IPS-NIHi7 (cell line): ENCODE results near the gene MAIP1.
"Not testable (repeated sequence)": the region's sequence is repeated elsewhere in the genome, so short reads cannot be mapped to it uniquely, and the experiment has no call there.

Source experiments
- DNase-seq: peaks from one replicate; pipeline ENCODE4 v3.0.0; 2012; ENCODE audit warnings: mixed read lengths; ENCODE audit errors: extremely low spot score

The MAIP1 gene

DNA sequence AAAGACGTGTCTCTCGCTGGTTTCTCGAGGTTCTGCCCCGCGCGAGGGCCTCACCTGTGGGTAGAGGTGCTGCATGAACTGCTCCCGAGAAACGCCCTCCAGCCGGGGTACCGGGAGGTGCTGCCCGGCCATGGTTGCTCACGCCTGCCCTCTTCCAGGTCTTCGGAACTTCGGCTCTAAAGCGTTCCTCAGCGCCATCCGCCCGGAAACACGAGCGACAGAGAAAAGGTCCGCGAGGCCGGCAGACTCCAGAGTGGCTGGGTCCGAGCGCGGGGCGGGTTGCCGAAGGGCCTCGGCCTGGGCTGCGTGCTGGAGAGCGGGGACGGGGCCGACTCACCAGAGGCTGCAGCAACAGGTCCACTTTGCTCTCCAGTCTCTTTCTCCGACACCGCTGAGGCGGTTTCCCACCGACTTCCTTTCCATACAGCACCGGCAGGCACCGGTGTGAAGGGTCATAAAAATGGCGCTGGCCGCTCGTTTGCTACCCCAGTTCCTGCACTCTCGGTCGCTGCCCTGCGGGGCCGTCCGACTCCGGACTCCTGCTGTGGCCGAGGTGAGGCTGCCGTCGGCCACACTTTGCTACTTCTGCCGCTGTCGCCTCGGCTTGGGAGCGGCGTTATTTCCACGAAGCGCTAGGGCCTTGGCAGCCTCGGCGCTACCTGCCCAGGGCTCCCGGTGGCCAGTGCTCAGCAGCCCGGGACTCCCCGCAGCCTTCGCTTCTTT lies at the start of gene MAIP1, which contains the start of gene TYW5:
Gene MAIP1, plus strand, starts transcription at position 244 of the 723 bp plus-strand sequence. Its CDS starts 217 bp downstream, at position 461.
Gene TYW5, minus strand, starts transcription at position 153 of the 723 bp plus-strand sequence. Its CDS starts 21 bp downstream, at position 132.
- DNase-seq: peak; percentile 90

- no peak for DNase-seq
These were observed 48.2 kb upstream of the MAIP1 start for GRCh38 chr2:199907008-199907714.

GRCh38 chr2:199910338-199911051 lies 44.9 kb upstream of the MAIP1 start:
- DNase-seq: no peak

DNA sequence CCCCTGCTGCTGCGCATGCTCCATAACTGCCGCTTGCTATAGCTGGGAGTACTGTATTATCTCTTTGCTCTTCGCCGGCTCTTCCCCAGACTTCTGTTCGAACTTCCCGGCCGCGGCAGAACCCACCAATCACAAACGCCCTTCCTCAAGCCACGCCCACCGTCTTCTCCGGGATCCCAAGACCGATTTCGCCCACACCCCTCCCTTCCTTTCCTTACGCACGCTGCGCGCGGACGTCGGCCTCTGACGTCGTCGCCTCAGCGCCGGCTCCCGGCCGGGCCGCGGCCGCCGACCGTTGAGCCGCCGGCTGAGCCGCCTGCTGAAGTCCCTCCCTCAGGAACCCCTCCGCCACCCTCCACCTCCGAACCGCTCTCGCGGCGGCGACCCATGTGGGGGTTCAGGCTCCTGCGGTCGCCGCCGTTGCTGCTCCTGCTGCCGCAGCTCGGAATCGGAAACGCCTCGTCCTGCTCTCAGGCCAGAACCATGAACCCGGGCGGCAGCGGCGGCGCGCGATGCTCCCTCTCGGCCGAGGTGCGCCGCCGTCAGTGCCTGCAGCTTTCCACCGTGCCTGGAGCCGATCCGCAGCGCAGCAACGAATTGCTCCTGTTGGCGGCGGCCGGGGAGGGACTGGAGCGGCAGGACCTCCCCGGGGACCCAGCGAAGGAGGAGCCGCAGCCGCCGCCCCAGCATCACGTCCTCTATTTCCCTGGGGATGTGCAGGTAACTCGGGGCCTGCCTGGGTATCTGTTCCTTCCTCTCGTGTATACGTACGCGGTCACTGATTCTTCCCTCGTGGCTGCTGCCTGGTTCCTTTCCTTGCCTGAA lies 44.1 kb upstream of the MAIP1 start, which contains the start of gene C2orf69:
Gene C2orf69, plus strand, starts transcription at position 242 of the 825 bp plus-strand sequence. Its CDS starts 146 bp downstream, at position 388.
- peak; percentile 98 for DNase-seq

DNA sequence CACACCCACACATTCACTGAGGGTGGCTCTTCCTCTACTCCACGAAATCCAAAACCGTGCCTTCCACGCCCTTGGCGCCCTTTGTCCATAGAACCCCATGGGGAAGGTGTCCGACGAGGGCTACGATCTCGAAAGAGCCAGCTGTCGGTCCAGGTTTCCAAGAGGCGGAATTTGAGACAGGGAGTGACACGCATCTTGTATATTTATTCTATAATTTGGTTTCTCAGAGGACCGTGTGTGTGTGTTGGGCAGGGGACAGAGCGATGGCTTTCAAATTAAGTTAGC lies 43.6 kb upstream of the MAIP1 start:
- no peak for DNase-seq

- not testable (repeated sequence) for DNase-seq
These were observed 42.7 kb upstream of the MAIP1 start for GRCh38 chr2:199912553-199913114.

DNA sequence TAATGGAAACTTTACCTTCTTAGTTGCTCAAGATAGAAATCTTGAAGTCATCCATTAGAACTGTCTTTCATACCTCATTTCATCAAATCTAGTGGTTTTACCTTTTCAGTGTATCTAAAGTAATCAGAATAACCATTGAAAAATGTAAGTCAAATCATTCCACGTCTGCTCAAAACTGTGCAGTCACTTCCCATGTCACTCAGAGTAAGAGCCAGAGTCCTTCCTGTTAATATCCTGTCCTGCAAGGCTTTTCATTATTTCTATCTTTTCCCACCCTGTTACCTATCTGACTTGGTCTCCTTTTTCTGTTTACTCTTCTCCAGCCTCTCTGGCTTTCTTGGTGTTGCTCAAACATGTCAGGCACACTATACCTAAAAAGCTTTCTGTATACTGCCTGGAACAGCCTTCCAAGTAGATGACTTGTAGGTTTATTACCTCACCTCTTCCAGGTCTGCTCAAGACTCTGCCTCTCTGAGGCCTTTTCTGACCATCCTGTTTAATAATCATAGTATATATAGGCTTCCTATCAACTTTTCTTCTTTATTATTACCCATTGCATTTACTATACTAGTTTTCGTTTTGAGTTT lies 40.9 kb upstream of the MAIP1 start:
- DNase-seq: no peak

DNA sequence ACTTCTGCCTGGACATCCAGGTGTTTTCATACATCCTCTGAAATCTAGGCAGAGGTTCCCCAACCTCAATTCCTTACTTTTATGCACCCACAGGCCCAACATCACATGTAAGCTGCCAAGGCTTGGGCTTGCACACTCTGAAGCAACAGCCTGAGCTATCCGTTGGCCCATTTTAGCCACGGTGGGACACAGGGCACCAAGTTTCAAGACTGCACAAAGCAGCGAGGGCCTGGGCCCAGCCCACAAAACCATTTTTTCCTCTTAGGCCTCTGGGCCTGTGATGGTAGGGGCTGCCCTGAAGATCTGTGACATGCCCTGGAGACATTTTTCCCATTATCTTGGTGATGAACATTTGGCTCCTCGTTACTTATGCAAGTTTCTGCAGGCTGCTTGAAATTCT lies 38.4 kb upstream of the MAIP1 start:
- no peak for DNase-seq

DNA sequence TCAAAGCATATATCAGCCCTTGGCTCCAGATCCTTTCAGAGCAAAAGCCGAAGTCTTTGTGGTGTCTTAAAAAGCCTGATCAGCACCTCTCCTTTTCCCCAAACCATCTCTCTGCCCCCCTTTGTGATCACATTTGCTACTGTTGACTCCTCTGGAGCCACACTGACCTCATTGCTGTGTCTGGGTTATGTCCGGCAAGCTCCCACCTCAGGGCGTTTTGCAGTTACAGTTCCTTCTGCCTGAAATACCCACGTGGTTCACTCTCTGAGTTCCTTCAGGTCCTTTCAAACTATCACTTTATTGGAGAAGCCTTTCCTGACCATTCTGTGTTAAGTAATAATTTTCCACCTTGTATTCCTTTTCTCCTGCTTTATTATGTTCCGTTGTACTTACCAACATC lies 32.5 kb upstream of the MAIP1 start:
- no peak for DNase-seq

DNA sequence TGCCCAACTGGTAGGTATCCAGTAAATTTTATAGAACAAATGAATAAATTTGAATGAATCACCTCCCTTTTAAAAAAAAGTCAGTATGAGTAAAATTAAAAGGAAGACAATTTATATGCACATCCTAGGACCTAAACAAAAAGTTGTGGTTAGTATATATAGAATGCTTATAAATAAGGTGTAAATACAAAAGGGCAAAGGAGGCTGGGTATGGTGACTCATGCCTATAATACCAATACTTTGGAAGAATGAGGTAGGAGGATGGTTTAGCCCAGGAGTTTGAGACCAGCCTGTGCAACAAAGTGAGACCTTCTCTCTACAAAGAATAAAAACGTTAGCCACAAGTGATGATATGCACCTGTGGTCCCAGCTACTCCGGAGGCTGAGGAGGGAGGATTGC lies 31.5 kb upstream of the MAIP1 start:
- no peak for DNase-seq

GRCh38 chr2:199926806-199927205 lies 28.6 kb upstream of the MAIP1 start:
- no peak for DNase-seq

- no peak for DNase-seq
These were observed 27.2 kb upstream of the MAIP1 start for GRCh38 chr2:199928226-199928625.

- DNase-seq: no peak
These were observed 26.8 kb upstream of the MAIP1 start for GRCh38 chr2:199928626-199929025.

- no peak for DNase-seq
These were observed 26.1 kb upstream of the MAIP1 start for GRCh38 chr2:199929262-199929661.

GRCh38 chr2:199932312-199932855 lies 23.0 kb upstream of the MAIP1 start:
- no peak for DNase-seq

DNA sequence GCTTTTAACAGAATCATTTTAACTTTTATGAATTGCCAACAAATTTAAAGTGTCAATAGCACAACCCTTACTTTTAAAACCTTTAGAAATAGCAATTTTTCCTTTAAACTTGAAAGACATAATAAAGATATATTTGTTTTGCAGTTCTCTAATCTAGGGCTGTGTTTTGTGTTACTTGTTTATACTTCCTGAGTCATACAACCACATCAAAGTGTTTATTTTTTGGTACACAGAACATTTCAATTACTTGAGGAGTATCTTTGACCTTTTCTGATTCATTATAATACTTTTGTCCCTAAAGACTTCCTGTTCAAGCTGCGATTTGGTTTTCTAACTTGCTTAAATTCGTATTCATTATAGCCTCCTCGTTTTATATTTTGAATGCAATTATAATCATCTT lies 21.9 kb upstream of the MAIP1 start:
- no peak for DNase-seq

- DNase-seq: no peak
These were observed 18.8 kb upstream of the MAIP1 start for GRCh38 chr2:199936554-199936953.

- DNase-seq: no peak
These were observed 15.0 kb upstream of the MAIP1 start for GRCh38 chr2:199940373-199940772.

DNA sequence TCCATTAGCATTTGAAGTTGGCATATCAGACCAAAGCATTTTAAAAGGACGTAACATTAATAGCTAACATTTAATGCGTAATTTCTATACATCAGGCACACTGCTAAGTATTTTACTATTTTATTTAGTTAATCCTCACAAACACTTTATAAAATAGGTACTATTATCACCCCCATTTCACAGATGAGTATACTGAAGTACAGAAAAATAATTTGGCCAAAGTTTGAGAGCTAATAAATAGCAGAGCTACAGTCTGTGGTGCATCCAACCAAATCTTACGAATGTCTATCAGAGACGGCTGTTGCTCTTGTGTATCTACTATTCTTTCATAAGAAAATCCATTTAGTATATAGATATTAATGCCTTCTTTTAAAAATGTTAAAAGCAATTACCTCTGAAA lies 12.0 kb upstream of the MAIP1 start:
- no peak for DNase-seq

DNA sequence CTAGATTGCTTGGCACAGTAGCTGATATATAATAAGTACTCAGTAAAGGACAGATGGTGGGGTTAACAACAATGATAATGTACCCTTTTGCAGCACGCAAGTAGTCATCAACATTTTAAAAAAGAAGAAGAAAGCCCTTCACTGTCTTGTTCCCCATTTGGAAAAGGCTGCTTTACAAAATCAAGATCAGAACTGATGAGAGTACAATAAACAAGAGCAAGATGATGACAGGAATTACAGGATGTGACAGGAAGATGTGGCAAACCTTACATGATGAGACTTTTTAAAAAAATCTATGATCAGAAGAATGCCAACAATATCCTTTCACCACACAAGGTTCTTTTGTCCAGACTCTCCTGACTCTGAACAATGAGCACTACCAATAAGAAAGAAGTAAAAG lies 9.2 kb upstream of the MAIP1 start:
- DNase-seq: no peak

DNA sequence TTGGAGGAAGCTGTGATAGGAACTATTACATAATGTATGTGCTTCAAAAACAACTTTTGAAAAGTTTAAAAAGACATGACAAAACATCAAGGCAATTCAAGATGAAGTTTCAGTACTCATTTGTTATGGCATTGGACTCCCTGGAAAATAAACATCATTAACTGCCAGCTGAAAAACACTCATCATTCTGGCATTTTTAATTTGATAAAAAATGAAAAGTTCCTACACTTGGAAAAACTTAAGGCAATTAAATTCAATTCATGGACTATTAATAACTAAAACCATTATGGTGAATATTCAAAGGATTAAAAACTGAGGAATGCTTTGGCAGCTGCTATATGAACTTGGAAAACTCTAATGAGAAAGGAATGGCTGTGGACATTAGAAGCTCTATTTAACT lies 8.5 kb upstream of the MAIP1 start:
- no peak for DNase-seq
